GM12873 (cell line): ENCODE measurements around the gene LTF.

ENCODE experiments used
- CTCF ChIP-seq: IDR thresholded peaks from 2 replicates; pipeline ENCODE4 v1.5.1; 2012; ENCODE audit warnings: low read depth, mild to moderate bottlenecking, moderate library complexity, low read length, control low read depth; ENCODE audit not compliant: insufficient read depth; ENCODE audit errors: missing control alignments

Gene LTF

GRCh38 chr3:46495901-46496456, 31.3 kb upstream of the LTF start:
- TF ChIP-seq CTCF = no peak

GRCh38 chr3:46492890-46493547, 28.3 kb upstream of the LTF start:
- TF ChIP-seq CTCF = no peak

- no peak for TF ChIP-seq CTCF
Observed at GRCh38 chr3:46491089-46492070, 26.7 kb upstream of the LTF start.

- no peak for TF ChIP-seq CTCF
Observed at GRCh38 chr3:46490338-46491084, 25.8 kb upstream of the LTF start.

- TF ChIP-seq CTCF = no peak
Observed at GRCh38 chr3:46489875-46490274, 25.2 kb upstream of the LTF start.

- TF ChIP-seq CTCF = no peak
Observed at GRCh38 chr3:46489381-46489780, 24.7 kb upstream of the LTF start.

- TF ChIP-seq CTCF = peak; percentile 100
Observed at GRCh38 chr3:46488735-46489361, 24.1 kb upstream of the LTF start.
